Panc1 (cell line): Measurements from ENCODE around the gene APOOL. TPM values are rescaled to one million over a fixed set of nuclear protein-coding genes. Genes with fewer than 3 reads are reported as not detected.
"Not testable (repeated sequence)": the region's sequence is repeated elsewhere in the genome, so short reads cannot be mapped to it uniquely, and the experiment has no call there.

Source experiments
- ATAC-seq: fragments of 200-7000 bp; cut with Tn5 transposase; 2 replicates; pipeline ENCODE4 v1.9.1; 2020; ENCODE audit warnings: mild to moderate bottlenecking, moderate library complexity
- BruUV-seq: library from RNA; stranded (reverse); fragments of 400-500 nt; replicated peaks from 2 replicates; lab custom pipeline; 2021; lab: Mats Ljungman, UMichigan
- CTCF ChIA-PET: fragments of 300-600 bp; sonication (Branson Sonifier 250); formaldehyde crosslinking; loops from one replicate; lab custom pipeline; 2022; ENCODE audit warnings: antibody characterized with exemption; lab: Charles Lee
- POLR2A ChIA-PET: fragments of 300-600 bp; sonication (Branson Sonifier 250); formaldehyde crosslinking; loops from one replicate; lab custom pipeline; 2022; ENCODE audit warnings: antibody characterized with exemption; lab: Charles Lee
- DNase-seq: peaks from one replicate; pipeline ENCODE4 v3.0.0-alpha.2; 2010; ENCODE audit warnings: low read depth, low spot score
- H3K27ac ChIP-seq: 2 replicates; pipeline ENCODE4 v1.5.1; 2011; ENCODE audit warnings: mild to moderate bottlenecking, low read length, inconsistent platforms
- H3K27me3 ChIP-seq: fragments of 200-500 bp; sonication (Bioruptor generic); 2 replicates; pipeline ENCODE4 v1.6.0; 2014; ENCODE audit warnings: low read length, inconsistent platforms; ENCODE audit not compliant: control insufficient read depth, insufficient read depth
- H3K36me3 ChIP-seq: fragments of 200-500 bp; sonication (Bioruptor generic); 2 replicates; pipeline ENCODE4 v1.5.1; 2014; ENCODE audit warnings: inconsistent platforms, mild to moderate bottlenecking, low read length, moderate library complexity; ENCODE audit not compliant: control insufficient read depth, insufficient read depth
- H3K4me1 ChIP-seq: 2 replicates; pipeline ENCODE4 v1.5.1; 2011; ENCODE audit warnings: inconsistent platforms, mild to moderate bottlenecking, low read length, moderate library complexity; ENCODE audit not compliant: control insufficient read depth, insufficient read depth
- H3K4me3 ChIP-seq, 2 experiments: 2 replicates each; pipeline ENCODE4 v1.5.1; 2011 to 2012; ENCODE audit warnings: low read depth in 2 of 2, low read length in 2 of 2, mild to moderate bottlenecking in 2 of 2, inconsistent platforms in 1 of 2, moderate library complexity in 1 of 2
- H3K9me3 ChIP-seq: fragments of 200-500 bp; sonication (Bioruptor generic); 2 replicates; pipeline ENCODE4 v1.5.1; 2014; ENCODE audit warnings: low read depth, mild to moderate bottlenecking, inconsistent platforms, low read length, moderate library complexity; ENCODE audit not compliant: control insufficient read depth, insufficient read depth
- POLR2AphosphoS5 ChIP-seq: IDR thresholded peaks from 2 replicates; pipeline ENCODE4 v1.6.1; 2012; ENCODE audit warnings: mild to moderate bottlenecking, low read depth, low read length, moderate library complexity
- SIN3A ChIP-seq: IDR thresholded peaks from 2 replicates; pipeline ENCODE4 v1.6.1; 2012; ENCODE audit warnings: low read depth, mild to moderate bottlenecking, low read length, moderate library complexity, borderline replicate concordance; ENCODE audit not compliant: insufficient read depth
- TCF7L2 ChIP-seq: IDR thresholded peaks from 2 replicates; pipeline ENCODE4 v1.6.1; 2011; ENCODE audit warnings: mild to moderate bottlenecking, low read depth, low read length, inconsistent platforms
- in situ Hi-C: cut with HindIII; loops from 2 replicates; pipeline ENCODE4 v1.10.0; 2016; ENCODE audit warnings: low sequenced_read_pairs, low pct_unique_long_range_greater_than_20kb
- intact Hi-C: fragments of 100-400 bp; cut with micrococcal nuclease; formaldehyde crosslinking; loops from one replicate; pipeline ENCODE4 v1.10.0; 2022; ENCODE audit not compliant: unreplicated experiment
- total RNA-seq: library from RNA; stranded (reverse); gene quantifications from one replicate; pipeline ENCODE4 v1.2.1, GENCODE V29; 2021; ENCODE audit not compliant: unreplicated experiment
- TF ChIP-seq, protein P1 (sequence below), 2 experiments: IDR thresholded peaks; 2 replicates each; pipeline ENCODE4 v1.6.1; 2011 to 2012; ENCODE audit warnings: low read depth in 2 of 2, control low read depth in 1 of 2, low read length in 1 of 2, mild to moderate bottlenecking in 1 of 2, moderate library complexity in 1 of 2; ENCODE audit not compliant: insufficient read depth in 1 of 2
- TF ChIP-seq, protein P2 (sequence below): fragments of 450-650 bp; IDR thresholded peaks from 2 replicates; pipeline ENCODE4 v1.5.1; 2017; ENCODE audit warnings: mild to moderate bottlenecking

Gene APOOL
- total RNA-seq, 1 experiment from 2014 or later, result 28.1 TPM

DNA sequence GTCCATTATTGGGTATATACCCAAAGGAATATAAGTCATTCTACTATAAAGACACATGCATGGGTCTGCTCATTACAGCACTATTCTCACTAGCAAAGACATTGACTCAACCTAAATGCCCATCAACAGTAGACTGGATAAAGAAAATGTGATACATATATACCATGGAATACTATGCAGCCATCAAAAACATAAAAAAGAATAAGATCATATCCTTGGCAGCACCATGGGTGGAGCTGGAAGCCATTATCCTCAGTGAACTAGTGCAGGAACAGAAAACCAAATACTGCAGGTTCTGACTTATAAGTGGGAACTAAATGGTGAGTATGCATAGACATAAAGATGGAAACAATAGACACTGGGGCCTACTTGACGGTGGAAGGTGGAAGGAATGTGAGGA is 2.3 kb upstream of the APOOL start:
- TF ChIP-seq POLR2AphosphoS5 (no peak), SIN3A (no peak), TCF7L2 (no peak)
- intact Hi-C loops, result no loop called here
- Histone ChIP-seq H3K4me1 (no peaks in the 10 kb centered on the region), H3K27ac (no peak overlapping the region), H3K9me3 (no peaks in the 10 kb centered on the region), H3K4me3 (no peak overlapping the region), H3K36me3 (no peaks in the 10 kb centered on the region), H3K27me3 (no peaks in the 10 kb centered on the region)
- ChIA-PET CTCF (no interaction called here), POLR2A (no interaction called here)
- in situ Hi-C loops, result no loop called here
- DNase-seq, result no peak
- no peak for ATAC-seq
- BruUV-seq, result no TSS peak

- H3K36me3 ChIP-seq, result no peaks in the 10 kb centered on the region
- ATAC-seq (peak; percentile 11; the same call in 1 of the 2 replicates), DNase-seq (no peak)
- H3K4me1 ChIP-seq, result no peaks in the 10 kb centered on the region
- in situ Hi-C loops (no loop called here), intact Hi-C loops (no loop called here)
- H3K27me3 ChIP-seq, result no peaks in the 10 kb centered on the region
- BruUV-seq, result TSS peak; percentile 88
- TF ChIP-seq POLR2AphosphoS5, result no peak
- no peak for TF ChIP-seq SIN3A
- H3K9me3 ChIP-seq, result 0 out of 2 replicates have a peak, but pooled peaks cover 2% of the 10 kb centered on the region
- peak overlapping the region; percentile 89 for H3K27ac ChIP-seq
- CTCF ChIA-PET, result no interaction called here
- POLR2A ChIA-PET, result no interaction called here
- peak overlapping the region; percentile 93 to 97 for H3K4me3 ChIP-seq
Observed at GRCh38 chrX:85004255-85004654, 578 bp downstream of the APOOL start.

DNA sequence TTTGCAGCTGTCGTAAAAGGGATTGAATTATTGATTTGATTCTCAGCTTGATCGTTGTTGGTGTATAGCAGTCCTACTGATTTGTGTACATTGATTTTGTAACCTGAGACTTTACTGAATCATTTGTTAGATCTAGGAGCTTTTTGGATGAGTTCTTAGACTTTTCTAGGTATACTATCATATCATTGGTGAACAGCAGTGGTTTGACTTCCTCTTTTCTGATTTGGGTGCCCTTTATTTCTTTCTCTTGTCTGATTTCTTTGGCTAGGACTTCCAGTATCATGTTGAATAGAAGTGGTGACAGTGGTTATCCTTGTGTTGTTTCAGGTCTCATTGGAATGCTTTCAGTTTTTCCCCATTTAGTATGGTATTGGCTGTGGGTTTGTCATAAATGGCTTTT is 8.4 kb downstream of the APOOL start:
- ATAC-seq, result no peak
- intact Hi-C loops, result no loop called here
- BruUV-seq, result no TSS peak
- Histone ChIP-seq H3K9me3 (0 out of 2 replicates have a peak, but pooled peaks cover 3% of the 10 kb centered on the region), H3K27me3 (no peaks in the 10 kb centered on the region), H3K4me3 (no peak overlapping the region), H3K36me3 (no peaks in the 10 kb centered on the region), H3K4me1 (no peaks in the 10 kb centered on the region), H3K27ac (no peak overlapping the region)
- ChIA-PET POLR2A (no interaction called here), CTCF (no interaction called here)
- no peak for TF ChIP-seq TCF7L2
- no peak for TF ChIP-seq POLR2AphosphoS5
- no peak for TF ChIP-seq SIN3A
- TF ChIP-seq, protein P1, sequence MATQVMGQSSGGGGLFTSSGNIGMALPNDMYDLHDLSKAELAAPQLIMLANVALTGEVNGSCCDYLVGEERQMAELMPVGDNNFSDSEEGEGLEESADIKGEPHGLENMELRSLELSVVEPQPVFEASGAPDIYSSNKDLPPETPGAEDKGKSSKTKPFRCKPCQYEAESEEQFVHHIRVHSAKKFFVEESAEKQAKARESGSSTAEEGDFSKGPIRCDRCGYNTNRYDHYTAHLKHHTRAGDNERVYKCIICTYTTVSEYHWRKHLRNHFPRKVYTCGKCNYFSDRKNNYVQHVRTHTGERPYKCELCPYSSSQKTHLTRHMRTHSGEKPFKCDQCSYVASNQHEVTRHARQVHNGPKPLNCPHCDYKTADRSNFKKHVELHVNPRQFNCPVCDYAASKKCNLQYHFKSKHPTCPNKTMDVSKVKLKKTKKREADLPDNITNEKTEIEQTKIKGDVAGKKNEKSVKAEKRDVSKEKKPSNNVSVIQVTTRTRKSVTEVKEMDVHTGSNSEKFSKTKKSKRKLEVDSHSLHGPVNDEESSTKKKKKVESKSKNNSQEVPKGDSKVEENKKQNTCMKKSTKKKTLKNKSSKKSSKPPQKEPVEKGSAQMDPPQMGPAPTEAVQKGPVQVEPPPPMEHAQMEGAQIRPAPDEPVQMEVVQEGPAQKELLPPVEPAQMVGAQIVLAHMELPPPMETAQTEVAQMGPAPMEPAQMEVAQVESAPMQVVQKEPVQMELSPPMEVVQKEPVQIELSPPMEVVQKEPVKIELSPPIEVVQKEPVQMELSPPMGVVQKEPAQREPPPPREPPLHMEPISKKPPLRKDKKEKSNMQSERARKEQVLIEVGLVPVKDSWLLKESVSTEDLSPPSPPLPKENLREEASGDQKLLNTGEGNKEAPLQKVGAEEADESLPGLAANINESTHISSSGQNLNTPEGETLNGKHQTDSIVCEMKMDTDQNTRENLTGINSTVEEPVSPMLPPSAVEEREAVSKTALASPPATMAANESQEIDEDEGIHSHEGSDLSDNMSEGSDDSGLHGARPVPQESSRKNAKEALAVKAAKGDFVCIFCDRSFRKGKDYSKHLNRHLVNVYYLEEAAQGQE (IDR thresholded peaks at IDR 0.05; ENCODE audit: insufficient read depth in 1 of 2, low read depth in 2 of 2, low read length in 1 of 2), result no peak
- TF ChIP-seq, protein P2, sequence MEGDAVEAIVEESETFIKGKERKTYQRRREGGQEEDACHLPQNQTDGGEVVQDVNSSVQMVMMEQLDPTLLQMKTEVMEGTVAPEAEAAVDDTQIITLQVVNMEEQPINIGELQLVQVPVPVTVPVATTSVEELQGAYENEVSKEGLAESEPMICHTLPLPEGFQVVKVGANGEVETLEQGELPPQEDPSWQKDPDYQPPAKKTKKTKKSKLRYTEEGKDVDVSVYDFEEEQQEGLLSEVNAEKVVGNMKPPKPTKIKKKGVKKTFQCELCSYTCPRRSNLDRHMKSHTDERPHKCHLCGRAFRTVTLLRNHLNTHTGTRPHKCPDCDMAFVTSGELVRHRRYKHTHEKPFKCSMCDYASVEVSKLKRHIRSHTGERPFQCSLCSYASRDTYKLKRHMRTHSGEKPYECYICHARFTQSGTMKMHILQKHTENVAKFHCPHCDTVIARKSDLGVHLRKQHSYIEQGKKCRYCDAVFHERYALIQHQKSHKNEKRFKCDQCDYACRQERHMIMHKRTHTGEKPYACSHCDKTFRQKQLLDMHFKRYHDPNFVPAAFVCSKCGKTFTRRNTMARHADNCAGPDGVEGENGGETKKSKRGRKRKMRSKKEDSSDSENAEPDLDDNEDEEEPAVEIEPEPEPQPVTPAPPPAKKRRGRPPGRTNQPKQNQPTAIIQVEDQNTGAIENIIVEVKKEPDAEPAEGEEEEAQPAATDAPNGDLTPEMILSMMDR, result no peak
- in situ Hi-C loops, result no loop called here
- DNase-seq, result no peak

- H3K36me3 ChIP-seq, H3K27ac ChIP-seq, ATAC-seq, intact Hi-C loops, H3K9me3 ChIP-seq, BruUV-seq, H3K27me3 ChIP-seq, H3K4me1 ChIP-seq, in situ Hi-C loops, DNase-seq, H3K4me3 ChIP-seq, POLR2A ChIA-PET, CTCF ChIA-PET: not testable (repeated sequence)
Observed at GRCh38 chrX:85015351-85015750, 11.7 kb downstream of the APOOL start.
